Gastroesophageal sphincter (tissue), 4 donors: ENCODE data around the gene TMCC1. TPM values are rescaled to one million over a fixed set of nuclear protein-coding genes. Genes with fewer than 3 reads are reported as not detected.
"Not testable (repeated sequence)": the region's sequence is repeated elsewhere in the genome, so short reads cannot be mapped to it uniquely, and the experiment has no call there.

ENCODE experiments used
- ATAC-seq: fragments of 150-250 bp; one replicate; pipeline ENCODE4 v1.9.1; 2016; ENCODE audit warnings: mild to moderate bottlenecking, moderate library complexity
- H3K27ac ChIP-seq, 4 donors: fragments of 200-600 bp; sonication (generic) in 3 of 4; 1 replicate in 3 of 4; 2 replicates in 1 of 4; pipeline ENCODE4 v1.5.1; 2016 to 2019
- H3K27me3 ChIP-seq: fragments of 200-600 bp; sonication (generic); one replicate; pipeline ENCODE4 v1.5.1; 2019
- H3K36me3 ChIP-seq, 2 donors: fragments of 200-600 bp; sonication (generic); one replicate each; pipeline ENCODE4 v1.5.1; 2019; ENCODE audit warnings: control low read depth in 1 of 2
- H3K4me1 ChIP-seq, 3 donors: fragments of 200-600 bp; sonication (generic); 1 replicate in 2 of 3; 2 replicates in 1 of 3; pipeline ENCODE4 v1.5.1; 2016 to 2019; ENCODE audit warnings: control low read depth in 2 of 3
- H3K4me3 ChIP-seq, 2 donors: fragments of 200-600 bp; sonication (generic); one replicate each; pipeline ENCODE4 v1.5.1; 2019; ENCODE audit warnings: mild to moderate bottlenecking in 1 of 2, moderate library complexity in 1 of 2
- H3K9me3 ChIP-seq, 3 donors: fragments of 200-600 bp; sonication (generic); one replicate each; pipeline ENCODE4 v1.5.1; 2017 to 2019; ENCODE audit warnings: control low read depth in 2 of 3
- EP300 ChIP-seq: sonication (generic); formaldehyde crosslinking; IDR thresholded peaks from one replicate; pipeline ENCODE4 v1.6.1; 2017; ENCODE audit warnings: antibody characterized with exemption, mild to moderate bottlenecking
- POLR2A ChIP-seq, 2 donors: fragments of 450-650 bp; IDR thresholded peaks; one replicate each; pipeline ENCODE4 v1.6.1; 2017; ENCODE audit warnings: antibody characterized with exemption in 2 of 2, mild to moderate bottlenecking in 2 of 2, moderate library complexity in 1 of 2
- POLR2AphosphoS5 ChIP-seq: sonication (generic); formaldehyde crosslinking; IDR thresholded peaks from one replicate; pipeline ENCODE4 v1.6.1; 2017; ENCODE audit warnings: antibody characterized with exemption
- WGBS, 2 donors: methylation state at CpG; one replicate each; pipeline ENCODE4 v1.1.5; 2018; ENCODE audit warnings: low coverage in 1 of 2; 5-methylcytosine and 5-hydroxymethylcytosine counted together
- total RNA-seq, 4 donors: library from RNA; depleted of rRNA; stranded (reverse); fragments of >200 nt; gene quantifications; one replicate each; pipeline ENCODE4 v1.1.0, GENCODE V29; 2016
- TF ChIP-seq, protein P1 (sequence below), 4 experiments: fragments of 200-600 bp in 2 of 4; fragments of 450-650 bp in 2 of 4; sonication (generic) in 1 of 4; IDR thresholded peaks; one replicate each; pipeline ENCODE4 v1.5.1; 2017 to 2019; ENCODE audit warnings: antibody characterized with exemption in 4 of 4, mild to moderate bottlenecking in 2 of 4, moderate library complexity in 2 of 4

TMCC1 gene
- total RNA-seq, 4 donors from 2014 or later = 20.3 to 32.7 (median 28.1) TPM

- no peak overlapping the region for H3K4me3 ChIP-seq
- no peak overlapping the region for H3K27ac ChIP-seq
- no peaks in the 10 kb centered on the region for H3K36me3 ChIP-seq
- no peaks in the 10 kb centered on the region for H3K4me1 ChIP-seq
- no peaks in the 10 kb centered on the region for H3K27me3 ChIP-seq
- ATAC-seq = no peak
- no peak for TF ChIP-seq EP300
- no peak for TF ChIP-seq POLR2AphosphoS5
- TF ChIP-seq, protein P1, sequence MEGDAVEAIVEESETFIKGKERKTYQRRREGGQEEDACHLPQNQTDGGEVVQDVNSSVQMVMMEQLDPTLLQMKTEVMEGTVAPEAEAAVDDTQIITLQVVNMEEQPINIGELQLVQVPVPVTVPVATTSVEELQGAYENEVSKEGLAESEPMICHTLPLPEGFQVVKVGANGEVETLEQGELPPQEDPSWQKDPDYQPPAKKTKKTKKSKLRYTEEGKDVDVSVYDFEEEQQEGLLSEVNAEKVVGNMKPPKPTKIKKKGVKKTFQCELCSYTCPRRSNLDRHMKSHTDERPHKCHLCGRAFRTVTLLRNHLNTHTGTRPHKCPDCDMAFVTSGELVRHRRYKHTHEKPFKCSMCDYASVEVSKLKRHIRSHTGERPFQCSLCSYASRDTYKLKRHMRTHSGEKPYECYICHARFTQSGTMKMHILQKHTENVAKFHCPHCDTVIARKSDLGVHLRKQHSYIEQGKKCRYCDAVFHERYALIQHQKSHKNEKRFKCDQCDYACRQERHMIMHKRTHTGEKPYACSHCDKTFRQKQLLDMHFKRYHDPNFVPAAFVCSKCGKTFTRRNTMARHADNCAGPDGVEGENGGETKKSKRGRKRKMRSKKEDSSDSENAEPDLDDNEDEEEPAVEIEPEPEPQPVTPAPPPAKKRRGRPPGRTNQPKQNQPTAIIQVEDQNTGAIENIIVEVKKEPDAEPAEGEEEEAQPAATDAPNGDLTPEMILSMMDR (IDR thresholded peaks at IDR 0.05) = no peak
- no peak for TF ChIP-seq POLR2A (IDR thresholded peaks at IDR 0.05)
- WGBS, 2 donors = 82% methylated on average over 3 of the region's 3 CpGs; no CpG with 5 or more reads in 1 of the 2 donors
- peaks cover 0 to 36% (median 2%) of the 10 kb centered on the region in 3 donors for H3K9me3 ChIP-seq
Observed at GRCh38 chr3:129913618-129914017, 20.1 kb upstream of the TMCC1 start.

DNA sequence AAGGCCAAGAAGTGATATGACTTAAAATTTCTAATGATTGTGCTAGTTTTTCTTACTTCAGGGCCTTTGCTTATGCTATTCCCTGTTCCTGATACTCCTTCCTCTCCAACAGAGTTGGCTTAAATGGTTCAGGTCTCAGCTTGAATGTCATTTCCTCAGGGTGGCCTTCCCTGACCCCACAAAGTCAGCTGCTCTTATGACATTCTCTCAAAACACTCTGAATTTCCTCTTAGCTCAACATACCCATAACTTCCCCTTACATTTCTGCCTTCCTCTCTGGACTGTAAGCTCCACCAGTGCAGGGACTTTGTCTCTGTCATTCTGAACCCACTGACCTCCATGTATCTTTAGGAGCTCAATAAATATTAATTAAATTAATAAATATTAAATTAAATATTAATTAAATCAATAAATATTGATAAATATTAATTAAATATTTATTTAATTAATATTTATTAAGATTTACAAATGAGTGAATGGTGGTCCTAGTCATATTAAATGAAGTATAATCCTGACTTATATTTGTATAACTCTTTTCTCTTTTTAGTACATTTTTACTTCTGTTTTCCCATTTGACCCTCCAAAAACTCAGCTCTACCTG lies 17.9 kb upstream of the TMCC1 start:
- TF ChIP-seq POLR2AphosphoS5 (no peak), EP300 (no peak), POLR2A (IDR thresholded peaks at IDR 0.05) (no peak)
- TF ChIP-seq, protein P1 (IDR thresholded peaks at IDR 0.05) = no peak
- no peaks in the 10 kb centered on the region for H3K4me1 ChIP-seq
- peak; percentile 60 for ATAC-seq
- no peaks in the 10 kb centered on the region for H3K36me3 ChIP-seq
- no peak overlapping the region for H3K27ac ChIP-seq
- peaks cover 0 to 20% (median 0%) of the 10 kb centered on the region in 3 donors for H3K9me3 ChIP-seq
- no peaks in the 10 kb centered on the region for H3K27me3 ChIP-seq
- no peak overlapping the region for H3K4me3 ChIP-seq

GRCh38 chr3:129909235-129909634 lies 15.7 kb upstream of the TMCC1 start:
- not testable (repeated sequence) for H3K4me1 ChIP-seq, H3K4me3 ChIP-seq, ATAC-seq, H3K27me3 ChIP-seq, H3K36me3 ChIP-seq, H3K27ac ChIP-seq
- peaks cover 0 to 22% (median 0%) of the 10 kb centered on the region in 3 donors for H3K9me3 ChIP-seq
- WGBS, 2 donors = no CpG with 5 or more reads among the region's 4 CpGs

- 64 to 91% methylated on average over 1 of the region's 1 CpG for WGBS, 2 donors
- no peaks in the 10 kb centered on the region for H3K27me3 ChIP-seq
- peaks cover 0 to 22% (median 0%) of the 10 kb centered on the region in 3 donors for H3K9me3 ChIP-seq
- no peak overlapping the region for H3K4me3 ChIP-seq
- TF ChIP-seq POLR2A (IDR thresholded peaks at IDR 0.05) = no peak
- no peak for TF ChIP-seq POLR2AphosphoS5
- TF ChIP-seq, protein P1 (IDR thresholded peaks at IDR 0.05) = no peak
- TF ChIP-seq EP300 = no peak
- peaks cover 0 to 7% of the 10 kb centered on the region in 2 donors for H3K36me3 ChIP-seq
- no peak overlapping the region for H3K27ac ChIP-seq
- H3K4me1 ChIP-seq = no peaks in the 10 kb centered on the region
- no peak for ATAC-seq
Observed at GRCh38 chr3:129908417-129908816, 14.9 kb upstream of the TMCC1 start.

DNA sequence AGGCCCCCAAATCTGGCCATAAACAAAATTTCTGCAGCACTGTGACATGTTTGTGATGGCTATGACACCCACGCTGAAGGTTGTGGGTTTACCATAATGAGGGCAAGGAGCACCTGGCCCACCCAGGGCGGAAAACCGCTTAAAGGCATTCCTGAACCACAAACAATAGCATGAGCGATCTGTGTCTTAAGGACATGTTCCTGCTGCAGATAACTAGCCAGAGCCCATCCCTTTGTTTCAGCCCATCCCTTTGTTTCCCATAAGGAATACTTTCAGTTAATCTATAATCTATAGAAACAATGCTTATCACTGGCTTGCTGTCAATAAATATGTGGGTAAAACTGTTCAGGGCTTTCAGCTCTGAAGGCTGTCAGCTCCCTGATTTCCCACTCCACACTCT lies 7.8 kb upstream of the TMCC1 start:
- ATAC-seq, H3K4me3 ChIP-seq, H3K4me1 ChIP-seq, H3K36me3 ChIP-seq, H3K27ac ChIP-seq, H3K27me3 ChIP-seq: not testable (repeated sequence)
- H3K9me3 ChIP-seq = peaks cover 0 to 15% (median 0%) of the 10 kb centered on the region in 3 donors
- 92 to 100% methylated on average over 4 of the region's 4 CpGs for WGBS, 2 donors

- Histone ChIP-seq H3K27me3 (no peaks in the 10 kb centered on the region), H3K4me1 (peaks cover 0 to 20% (median 0%) of the 10 kb centered on the region in 3 donors), H3K27ac (no peak overlapping the region), H3K36me3 (no peaks in the 10 kb centered on the region), H3K9me3 (no peaks in the 10 kb centered on the region), H3K4me3 (no peak overlapping the region)
- TF ChIP-seq POLR2AphosphoS5 = no peak
- no peak for TF ChIP-seq POLR2A (IDR thresholded peaks at IDR 0.05)
- TF ChIP-seq EP300 = no peak
- TF ChIP-seq, protein P1 (IDR thresholded peaks at IDR 0.05) = no peak
- 88% methylated on average over 3 of the region's 3 CpGs for WGBS, 2 donors
- ATAC-seq = no peak
Observed at GRCh38 chr3:129897026-129897425, 3.5 kb upstream of the TMCC1 start.
